ENCODE data around the gene PMM1. TPM values are rescaled to one million over a fixed set of nuclear protein-coding genes. Genes with fewer than 3 reads are reported as not detected.

PMM1 gene
- total RNA-seq, 1 experiment from 2014 or later, result 19.8 TPM

GRCh38 chr22:41556561-41556960, 33.1 kb downstream of the PMM1 start:
- Histone ChIP-seq H3K14ac (ENCODE audit: insufficient read depth, low read length) (no peak overlapping the region), H2BK15ac (ENCODE audit: low read depth, low read length) (no peak overlapping the region), H3K9ac (ENCODE audit: extremely low read depth, insufficient read length, low read length) (no peak overlapping the region), H3K79me1 (ENCODE audit: insufficient read depth, low read depth, low read length, poor library complexity, severe bottlenecking) (no peaks in the 10 kb centered on the region), H3K27me3 (ENCODE audit: insufficient read depth, low read length) (no peaks in the 10 kb centered on the region), H3K18ac (ENCODE audit: insufficient read length, low read depth, low read length) (no peak overlapping the region), H3K9me3 (ENCODE audit: control insufficient read depth, low read depth, low read length) (no peaks in the 10 kb centered on the region), H4K91ac (ENCODE audit: insufficient read length, low read depth, low read length) (no peak overlapping the region), H4K5ac (ENCODE audit: insufficient read length, low read depth, low read length) (no peak overlapping the region), H4K20me1 (ENCODE audit: control insufficient read depth, insufficient read depth, insufficient read length) (no peaks in the 10 kb centered on the region), H3K27ac (ENCODE audit: insufficient read length, low read depth, low read length) (no peak overlapping the region), H2BK5ac (ENCODE audit: insufficient read length, low read length) (no peak overlapping the region), H3K23ac (ENCODE audit: insufficient read length, low read depth, low read length) (no peak overlapping the region), H2BK120ac (ENCODE audit: low read depth, low read length, poor library complexity, severe bottlenecking) (no peak overlapping the region), H3T11ph (ENCODE audit: low read length) (no peak overlapping the region), H4K8ac (replicated peaks; ENCODE audit: insufficient read length, low read depth, low read length) (no peak overlapping the region), H3K4me2 (ENCODE audit: insufficient read depth, insufficient read length, low read length) (no peak overlapping the region), H2BK12ac (ENCODE audit: insufficient read length, low read depth, low read length) (no peak overlapping the region), H3K23me2 (ENCODE audit: insufficient read length, low read depth, low read length, poor library complexity, severe bottlenecking) (no peaks in the 10 kb centered on the region), H3K4ac (ENCODE audit: low read depth, low read length) (no peak overlapping the region), H2AK5ac (ENCODE audit: insufficient read length, low read length) (no peak overlapping the region), H2BK20ac (ENCODE audit: low read depth, low read length, poor library complexity, severe bottlenecking) (no peak overlapping the region), H2AFZ (ENCODE audit: low read length) (no peak overlapping the region), H3K56ac (ENCODE audit: insufficient read length, low read depth, low read length) (no peak overlapping the region), H3K4me1 (ENCODE audit: insufficient read depth, low read length) (peaks cover under 1% of the 10 kb centered on the region; the same call in 1 of the 2 replicates), H3K79me2 (ENCODE audit: insufficient read depth, low read length) (no peaks in the 10 kb centered on the region)
- Mint-ChIP-seq H3K4me1 (peaks cover 29 to 44% of the 10 kb centered on the region in 2 experiments), H3K36me3 (ENCODE audit: insufficient read depth in 1 of 3, low read depth in 3 of 3) (no peaks in the 10 kb centered on the region), H3K27me3 (ENCODE audit: low read depth) (peaks cover 7% of the 10 kb centered on the region), H3K27ac (no peak overlapping the region), H3K4me3 (no peak overlapping the region), H3K9me3 (no peaks in the 10 kb centered on the region)
- no CpG with 5 or more reads among the region's 10 CpGs for WGBS (ENCODE audit: extremely low coverage, insufficient read length, low lambda C conversion rate)
- DNase-seq, result no peak
- no peak for TF ChIP-seq CTCF (conservative IDR thresholded peaks at IDR 0.05)
